IPS DF 4.7 (cell line): ENCODE results near the gene CAMTA1.

Source experiments
- DNase-seq: peaks from one replicate; pipeline ENCODE4 v3.0.0-alpha.2; 2013; ENCODE audit warnings: low spot score; ENCODE audit errors: extremely low read depth

The CAMTA1 gene

GRCh38 chr1:7621334-7622219 is 836.3 kb downstream of the CAMTA1 start:
- no peak for DNase-seq

GRCh38 chr1:7623842-7624241 is 838.6 kb downstream of the CAMTA1 start:
- DNase-seq = no peak

GRCh38 chr1:7624791-7625355 is 839.6 kb downstream of the CAMTA1 start:
- no peak for DNase-seq

GRCh38 chr1:7625401-7625800 is 840.1 kb downstream of the CAMTA1 start:
- no peak for DNase-seq

GRCh38 chr1:7628273-7628672 is 843.0 kb downstream of the CAMTA1 start:
- no peak for DNase-seq

GRCh38 chr1:7629011-7629410 is 843.8 kb downstream of the CAMTA1 start:
- DNase-seq = no peak

- DNase-seq = no peak
These were observed 844.4 kb downstream of the CAMTA1 start for GRCh38 chr1:7629465-7630195.

- DNase-seq = no peak
These were observed 845.1 kb downstream of the CAMTA1 start for GRCh38 chr1:7630378-7630777.

GRCh38 chr1:7632176-7632575 is 846.9 kb downstream of the CAMTA1 start:
- no peak for DNase-seq

GRCh38 chr1:7632681-7633080 is 847.4 kb downstream of the CAMTA1 start:
- DNase-seq = no peak

GRCh38 chr1:7633506-7634245 is 848.4 kb downstream of the CAMTA1 start:
- no peak for DNase-seq

GRCh38 chr1:7634546-7635240 is 849.4 kb downstream of the CAMTA1 start:
- DNase-seq = no peak

GRCh38 chr1:7636795-7637526 is 851.7 kb downstream of the CAMTA1 start:
- no peak for DNase-seq

- no peak for DNase-seq
These were observed 852.8 kb downstream of the CAMTA1 start for GRCh38 chr1:7638078-7638477.

GRCh38 chr1:7639435-7640131 is 854.3 kb downstream of the CAMTA1 start:
- no peak for DNase-seq

GRCh38 chr1:7640350-7640749 is 855.1 kb downstream of the CAMTA1 start:
- DNase-seq = no peak

GRCh38 chr1:7640920-7641585 is 855.8 kb downstream of the CAMTA1 start:
- no peak for DNase-seq

GRCh38 chr1:7641587-7642417 is 856.5 kb downstream of the CAMTA1 start:
- DNase-seq = no peak
